ENCODE data around the gene CUL4B.
A peak's percentile ranks its signal among the peaks of the same experiment; 100 is the strongest.
"Not testable (repeated sequence)": the region's sequence is repeated elsewhere in the genome, so short reads cannot be mapped to it uniquely, and the experiment has no call there.

Gene CUL4B

DNA sequence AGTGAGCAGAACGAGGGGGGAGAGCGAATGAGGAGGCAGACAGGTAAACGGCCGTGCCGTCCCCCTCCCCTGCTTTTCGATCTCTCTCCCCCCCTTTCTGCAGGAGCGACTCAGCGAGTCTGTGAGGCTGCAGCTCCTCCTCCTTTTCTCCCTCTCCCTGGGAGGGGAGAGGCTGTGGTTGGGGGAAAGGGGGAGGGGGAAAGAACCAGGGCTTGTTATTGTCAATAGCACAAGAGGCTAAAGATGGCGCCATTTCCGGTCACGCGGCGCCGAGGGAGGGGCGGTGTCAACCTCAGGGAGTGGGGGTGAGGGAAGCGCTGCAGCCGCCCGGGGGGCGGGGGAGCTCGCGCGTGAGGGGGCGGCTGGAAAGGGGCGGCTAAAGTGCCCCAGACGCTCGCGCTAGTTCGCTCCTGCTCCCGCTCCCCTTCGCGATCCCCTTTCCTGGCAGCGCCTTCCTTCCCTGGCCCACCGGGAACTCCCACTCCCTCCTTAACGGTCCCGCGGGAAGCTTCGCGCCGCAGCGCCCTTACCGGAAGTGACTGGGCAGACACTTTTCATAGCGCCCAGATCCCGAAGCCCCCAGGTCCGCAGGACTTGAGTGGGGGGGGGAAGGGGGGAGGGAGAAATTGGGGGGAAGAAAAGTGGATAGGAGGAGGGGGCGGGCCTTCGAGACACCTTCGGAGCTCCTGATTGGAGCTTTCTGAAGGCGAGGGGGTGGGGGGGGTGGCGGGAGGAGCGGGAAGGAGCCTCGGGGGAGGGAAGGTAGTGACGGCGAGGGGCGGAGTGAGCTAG, at the start of gene CUL4B:
TSS of gene CUL4B (minus strand) at position 121 of the 792 bp plus-strand sequence. CDS start 324 bp downstream, outside the sequence.
- DNase-seq (ENCODE audit: low spot score) = peak; percentile 92

DNA sequence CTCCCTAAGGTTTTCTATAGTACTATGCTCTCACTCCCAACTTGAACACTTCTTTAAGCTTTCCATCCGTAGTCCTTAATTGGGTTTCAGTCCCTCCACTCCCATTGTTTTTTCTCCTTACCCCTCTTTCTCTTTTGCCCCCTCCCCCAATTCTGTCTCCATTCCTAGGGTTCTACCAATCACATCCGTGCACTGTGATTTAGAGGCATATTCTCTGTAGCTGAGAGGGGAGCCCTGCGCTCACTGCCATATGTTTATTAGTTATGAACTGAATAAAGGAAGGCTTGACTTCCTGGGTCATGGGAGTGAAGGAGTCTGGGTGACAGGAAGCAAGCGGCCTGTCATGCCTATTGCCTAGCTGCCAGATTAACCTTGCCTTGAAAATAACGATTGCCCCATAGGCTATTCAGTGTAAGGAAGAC, 43.6 kb upstream of the CUL4B start:
- DNase-seq (ENCODE audit: low spot score) = peak; percentile 52

DNA sequence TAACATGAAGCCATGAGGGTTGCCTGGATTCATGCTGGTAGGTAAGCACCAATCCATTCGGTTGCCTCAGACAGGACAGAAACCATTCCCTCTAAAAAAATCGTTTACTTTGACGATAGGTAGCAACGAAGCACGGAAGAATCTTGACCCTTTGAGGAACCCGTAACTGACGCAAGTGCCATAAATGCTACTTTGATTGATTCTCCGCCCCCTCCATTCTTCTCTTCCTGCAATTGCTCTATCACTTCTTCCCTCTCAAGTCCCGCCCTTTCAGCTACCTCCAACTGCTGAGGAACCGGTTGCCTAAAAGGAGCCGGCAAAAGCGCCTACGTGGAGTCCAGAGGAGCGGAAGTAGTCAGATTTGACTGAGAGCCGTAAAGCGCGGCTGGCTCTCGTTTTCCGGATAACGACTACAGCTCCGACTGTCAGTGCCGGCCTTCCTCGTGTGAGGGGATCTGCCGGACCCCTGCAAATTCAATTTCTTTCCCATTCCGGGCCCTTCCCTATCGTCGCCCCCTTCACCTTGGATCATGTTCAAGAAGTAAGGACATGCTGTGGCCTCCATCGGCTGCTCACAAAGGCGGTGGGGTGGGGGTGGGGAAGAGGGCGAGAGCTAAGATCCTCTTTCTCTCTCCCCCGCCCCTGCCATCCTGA, 43.1 kb upstream of the CUL4B start, which contains the start of gene MCTS1:
TSS of gene MCTS1 (plus strand) at position 395 of the 654 bp plus-strand sequence. CDS start at position 531, 136 bp downstream.
- peak; percentile 95 for DNase-seq (ENCODE audit: low spot score)

DNA sequence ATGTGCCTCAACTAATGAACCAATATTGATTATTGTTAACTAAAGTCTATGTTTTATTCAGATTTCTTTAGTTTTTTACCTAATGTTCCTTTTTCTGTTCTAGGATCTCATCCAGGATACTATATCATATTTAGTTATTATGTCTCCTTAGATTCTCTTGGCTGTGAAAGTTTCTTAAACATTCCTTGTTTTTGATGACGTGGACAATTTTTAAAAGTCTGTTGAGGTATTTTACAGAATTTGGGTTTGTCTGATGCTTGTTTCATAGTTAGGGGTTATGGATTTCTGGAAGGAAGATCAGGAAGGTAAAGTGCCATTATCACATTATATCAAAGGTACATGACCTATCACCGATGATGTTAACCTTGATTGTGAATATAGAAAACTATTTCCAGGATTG, 24.9 kb upstream of the CUL4B start:
- no peak for DNase-seq (ENCODE audit: low spot score)

DNA sequence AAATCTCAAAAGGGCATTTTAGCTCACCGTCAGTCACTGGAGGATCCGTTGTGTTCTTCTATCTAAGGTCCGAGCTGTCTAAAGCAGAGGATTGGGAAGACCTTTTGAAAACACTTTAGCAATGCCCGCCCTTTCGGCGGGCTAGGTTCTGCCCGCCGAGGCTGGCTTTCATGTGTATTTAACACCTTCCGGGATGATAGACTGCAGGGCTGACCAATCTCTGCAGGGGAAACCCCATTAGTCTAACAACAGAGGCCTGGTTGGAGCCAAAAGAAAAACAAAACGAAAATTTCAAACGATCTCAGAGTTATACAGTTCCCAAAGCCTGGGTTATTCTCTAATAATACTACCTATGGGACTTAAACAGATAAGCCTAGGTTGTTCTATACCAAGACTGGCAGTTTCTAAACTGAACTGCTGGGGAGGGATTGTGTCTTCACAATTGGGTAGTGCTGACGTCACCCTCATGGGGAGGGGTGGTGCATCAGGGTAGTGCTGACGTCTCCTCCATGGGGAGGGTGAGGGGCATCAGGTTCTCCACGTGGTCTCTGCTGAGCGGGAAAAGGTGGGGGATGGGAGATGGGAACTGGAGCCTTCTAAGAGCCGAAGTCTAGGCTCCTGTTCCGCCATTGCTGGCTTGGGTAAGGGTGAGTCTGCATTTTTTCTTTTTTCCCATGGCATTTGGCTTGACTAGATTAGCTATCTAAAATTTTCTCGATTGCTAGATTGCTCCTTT, 14.8 kb upstream of the CUL4B start:
- DNase-seq (ENCODE audit: low spot score) = no peak

DNA sequence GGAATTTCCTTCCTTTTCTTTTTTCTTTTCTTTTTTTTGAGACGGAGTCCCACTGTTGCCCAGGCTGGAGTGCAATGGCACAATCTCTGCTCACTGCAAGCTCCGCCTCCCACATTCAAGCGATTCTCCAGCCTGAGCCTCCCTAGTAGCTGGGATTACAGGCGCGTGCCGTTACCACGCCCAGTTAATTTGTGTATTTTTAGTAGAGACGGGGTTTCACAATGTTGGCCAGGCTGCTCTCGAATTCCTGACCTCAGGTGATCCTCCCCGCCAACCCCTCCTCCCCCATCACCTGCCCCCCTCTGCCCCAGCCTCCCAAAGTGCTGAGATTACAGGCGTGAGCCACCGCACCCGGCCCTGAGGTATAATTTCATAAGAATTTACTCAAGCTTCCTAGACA, 13.0 kb upstream of the CUL4B start:
- DNase-seq (ENCODE audit: low spot score) = not testable (repeated sequence)

DNA sequence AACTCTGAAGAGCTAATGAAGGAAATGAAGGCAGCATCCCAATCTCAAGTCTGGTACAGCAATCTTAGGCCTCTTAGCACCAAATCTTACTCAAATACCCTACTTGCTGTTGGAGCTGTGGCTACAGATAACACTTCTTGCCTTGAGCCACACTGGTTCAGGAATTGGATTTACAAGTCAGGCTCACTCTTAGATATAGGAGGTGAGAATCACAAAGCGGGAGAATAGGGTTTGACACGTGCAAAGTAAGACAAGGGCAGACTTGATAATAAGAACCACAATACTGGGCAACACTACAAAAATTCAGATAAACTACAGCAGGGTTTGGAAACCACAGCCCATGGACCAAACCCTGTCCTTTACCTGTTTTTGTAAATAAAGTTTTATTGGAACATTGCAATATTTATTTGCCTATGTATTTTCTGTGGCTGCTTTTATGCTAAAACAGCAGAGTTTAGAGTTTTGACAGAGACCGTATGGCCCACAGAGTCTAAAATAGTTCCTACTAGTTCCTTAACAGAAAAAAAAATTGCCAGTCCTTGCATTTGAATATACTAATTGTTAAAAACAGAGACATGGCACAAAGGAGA, 9.3 kb upstream of the CUL4B start:
- DNase-seq (ENCODE audit: low spot score) = no peak

DNA sequence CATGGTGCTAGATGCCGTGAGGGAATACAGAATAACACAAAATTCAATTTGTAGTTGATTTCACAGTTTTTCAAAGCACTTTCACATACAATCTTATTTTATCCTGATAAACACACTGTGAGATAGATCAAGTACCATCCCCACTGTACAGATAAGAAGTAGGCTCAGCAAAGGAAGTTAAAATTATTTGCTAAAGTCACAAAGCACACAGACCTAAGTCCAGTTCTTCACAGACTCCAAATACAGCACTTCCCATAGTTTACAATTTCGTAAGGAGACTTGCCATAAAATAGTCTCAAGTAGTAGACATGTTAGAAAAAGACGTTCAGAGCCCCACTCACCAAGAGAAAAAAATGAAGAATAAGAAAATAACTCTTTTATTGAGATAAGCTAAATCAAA, 7.8 kb upstream of the CUL4B start:
- no peak for DNase-seq (ENCODE audit: low spot score)

DNA sequence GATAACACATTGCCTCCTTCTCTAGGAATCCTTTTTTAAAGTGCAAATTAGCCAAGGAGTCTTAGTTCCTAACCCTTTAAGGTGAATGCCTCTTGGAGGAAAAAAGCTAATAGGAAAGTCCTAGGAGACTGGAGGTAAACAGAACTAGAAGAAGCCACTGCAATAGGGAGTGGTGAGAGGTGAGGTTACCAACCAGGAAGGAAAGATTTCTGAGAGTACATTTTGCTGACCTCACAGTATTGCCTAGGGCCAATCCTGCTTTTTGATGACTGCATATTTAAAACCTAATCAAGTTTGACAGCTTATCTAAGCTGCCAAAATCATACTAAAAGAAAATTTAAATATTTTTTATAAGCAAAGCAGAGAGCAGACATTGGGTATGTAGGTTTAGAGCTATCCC, 7.3 kb upstream of the CUL4B start:
- no peak for DNase-seq (ENCODE audit: low spot score)

DNA sequence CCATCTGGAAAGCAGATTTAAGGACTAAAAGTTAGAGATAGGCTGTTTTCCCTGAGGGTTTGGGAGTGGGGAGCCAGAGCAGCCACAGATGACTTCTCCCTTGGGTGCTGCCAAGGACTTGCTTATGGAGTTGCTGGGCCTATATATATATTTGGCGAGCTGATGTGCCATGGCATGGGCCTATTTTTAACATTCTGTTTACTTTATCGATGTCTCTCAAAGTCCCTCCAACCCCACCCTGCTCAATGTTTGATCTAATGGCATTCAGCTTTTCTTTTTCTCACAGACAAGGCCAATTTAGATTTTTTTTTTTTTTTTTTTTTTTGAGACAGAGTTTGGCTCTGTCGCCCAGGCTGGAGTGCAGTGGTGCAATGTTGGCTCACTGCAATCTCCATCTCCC, 6.1 kb upstream of the CUL4B start:
- no peak for DNase-seq (ENCODE audit: low spot score)

DNA sequence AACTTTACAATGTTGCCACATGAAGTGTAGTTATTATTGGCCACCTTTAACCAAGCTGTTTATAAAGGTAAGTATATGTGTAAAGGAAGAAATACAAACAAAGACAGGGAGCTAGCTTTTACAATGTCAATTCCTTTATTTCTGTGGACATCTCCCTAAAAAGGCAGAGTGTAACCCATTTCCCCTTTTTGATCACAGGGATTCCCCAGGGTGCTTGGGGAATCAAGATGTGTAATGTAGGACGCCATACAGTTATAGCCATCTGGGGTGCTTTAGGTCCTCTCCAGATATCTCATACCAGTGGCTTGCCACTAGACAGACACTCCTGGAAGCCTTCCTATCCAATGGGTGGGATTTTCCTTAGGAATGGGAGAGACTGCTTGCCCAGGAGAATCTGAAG, 4.2 kb upstream of the CUL4B start:
- DNase-seq (ENCODE audit: low spot score) = no peak

DNA sequence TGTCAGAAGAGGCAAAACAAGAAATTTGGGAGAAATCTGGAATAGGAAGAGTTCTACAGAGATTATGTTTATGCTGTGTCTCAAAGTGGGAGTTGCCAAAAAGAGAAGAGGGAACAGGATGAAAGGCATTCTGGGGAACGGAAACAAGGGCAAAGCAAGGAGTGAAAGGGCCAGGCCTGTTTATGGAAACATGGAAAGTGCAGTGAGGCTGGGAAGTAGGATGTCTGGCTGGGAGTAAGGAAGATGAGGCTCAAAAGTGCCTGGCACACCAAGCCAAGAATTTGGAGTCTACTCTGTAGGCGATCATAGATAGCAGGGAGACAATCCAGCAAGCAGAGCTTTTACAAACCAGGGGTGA, 1.8 kb upstream of the CUL4B start:
- DNase-seq (ENCODE audit: low spot score) = no peak

DNA sequence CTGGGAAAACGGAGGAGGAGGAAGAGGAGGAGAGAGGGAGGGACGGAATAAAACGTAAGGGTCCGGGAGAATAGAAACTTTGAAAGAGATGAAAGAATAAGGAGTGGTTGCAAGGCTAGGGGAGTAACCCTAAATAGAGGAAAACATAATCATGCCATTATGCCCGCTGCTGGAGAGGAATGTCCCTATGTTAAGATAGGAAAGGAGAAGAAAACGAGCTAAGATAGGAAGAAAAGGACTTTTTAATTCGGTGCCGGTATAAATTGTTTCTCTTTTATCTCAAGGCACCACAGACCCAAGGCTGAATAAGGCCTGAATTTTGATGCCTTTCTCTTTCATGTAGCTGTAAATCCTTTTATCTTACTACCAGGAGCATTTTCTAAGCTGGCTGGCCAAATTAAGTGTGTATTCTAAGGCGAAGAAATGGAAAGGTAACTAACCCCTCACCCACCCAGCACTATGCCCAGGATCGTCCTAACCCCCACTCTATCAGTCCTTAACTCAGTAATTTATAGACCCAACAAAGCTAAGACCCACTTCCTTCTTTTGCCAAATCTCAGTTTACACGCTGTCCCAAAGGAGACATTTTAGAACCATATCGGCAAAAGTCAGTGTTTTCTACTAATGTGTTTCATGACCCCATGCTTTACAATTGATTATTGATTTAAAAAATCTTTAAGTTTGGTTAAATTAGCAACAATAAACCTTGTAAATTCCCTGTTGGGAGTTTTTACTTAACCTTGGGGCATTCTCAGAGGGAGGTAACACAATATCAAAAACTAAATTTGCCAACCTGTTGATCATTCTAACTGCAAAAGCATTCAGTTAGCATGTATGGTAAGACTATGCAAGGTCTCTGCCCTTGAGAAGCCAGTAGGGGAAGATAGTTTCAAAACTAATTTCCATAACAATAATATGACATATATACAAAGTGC, 1.1 kb upstream of the CUL4B start:
- no peak for DNase-seq (ENCODE audit: low spot score)

DNA sequence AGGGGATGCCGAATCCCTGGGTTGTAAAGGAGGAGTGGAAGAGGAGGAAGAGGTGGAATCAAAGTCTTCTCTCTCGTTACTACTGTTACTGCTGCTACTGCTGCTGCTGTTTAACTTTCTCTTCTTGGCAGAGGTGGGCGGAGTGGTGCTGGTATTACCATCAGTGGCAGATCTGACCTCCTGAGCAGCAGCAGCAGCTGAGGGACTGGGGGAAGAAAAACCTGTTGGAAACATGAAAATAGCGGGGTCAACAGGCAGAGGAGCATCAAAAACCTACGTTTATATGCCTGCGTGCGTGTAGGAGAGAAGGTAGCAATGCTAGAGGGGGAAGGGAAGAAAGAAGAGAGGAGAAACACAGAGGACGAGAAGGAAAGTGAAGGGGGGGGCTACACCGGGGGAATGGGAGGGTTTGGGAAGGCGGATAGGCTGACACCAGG, 339 bp downstream of the CUL4B start:
- DNase-seq (ENCODE audit: low spot score) = peak; percentile 59

DNA sequence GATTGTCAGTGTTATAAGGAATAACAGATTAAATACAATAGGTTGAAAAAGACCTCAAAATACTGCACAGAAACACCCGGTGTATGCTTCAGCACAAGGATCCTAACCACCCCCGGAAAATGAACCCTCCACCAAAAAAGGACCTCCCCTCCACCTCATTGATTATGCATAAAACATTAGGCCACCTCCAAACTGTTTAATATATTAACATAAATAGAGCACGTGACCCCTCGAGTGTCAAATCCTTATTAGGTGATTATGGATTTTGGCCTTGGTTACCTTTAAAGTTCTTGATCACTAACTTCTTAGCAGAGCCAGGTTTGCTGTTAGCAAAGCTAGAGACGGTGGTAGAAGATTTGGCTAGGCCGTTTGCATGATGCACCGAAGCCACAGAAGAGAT, 958 bp downstream of the CUL4B start:
- peak; percentile 11 for DNase-seq (ENCODE audit: low spot score)

DNA sequence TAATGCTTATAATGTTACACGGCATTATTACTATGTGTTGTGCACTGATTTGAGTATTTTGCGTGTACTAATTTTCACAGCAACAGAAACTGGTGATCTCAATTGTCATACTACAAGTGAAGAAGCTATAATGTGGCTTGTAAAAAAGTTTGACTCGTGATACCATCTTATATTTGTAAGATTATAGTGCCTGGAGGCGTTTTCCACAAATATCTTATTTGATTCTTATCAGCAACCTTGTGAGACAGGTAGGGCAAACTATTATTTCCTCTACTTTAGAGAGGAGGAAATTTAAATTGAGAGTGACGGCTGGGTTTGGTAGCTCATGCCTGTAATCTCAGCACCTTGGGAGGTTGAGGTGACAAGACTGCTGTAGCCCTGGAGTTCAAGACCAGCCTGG, 4.5 kb downstream of the CUL4B start:
- no peak for DNase-seq (ENCODE audit: low spot score)

DNA sequence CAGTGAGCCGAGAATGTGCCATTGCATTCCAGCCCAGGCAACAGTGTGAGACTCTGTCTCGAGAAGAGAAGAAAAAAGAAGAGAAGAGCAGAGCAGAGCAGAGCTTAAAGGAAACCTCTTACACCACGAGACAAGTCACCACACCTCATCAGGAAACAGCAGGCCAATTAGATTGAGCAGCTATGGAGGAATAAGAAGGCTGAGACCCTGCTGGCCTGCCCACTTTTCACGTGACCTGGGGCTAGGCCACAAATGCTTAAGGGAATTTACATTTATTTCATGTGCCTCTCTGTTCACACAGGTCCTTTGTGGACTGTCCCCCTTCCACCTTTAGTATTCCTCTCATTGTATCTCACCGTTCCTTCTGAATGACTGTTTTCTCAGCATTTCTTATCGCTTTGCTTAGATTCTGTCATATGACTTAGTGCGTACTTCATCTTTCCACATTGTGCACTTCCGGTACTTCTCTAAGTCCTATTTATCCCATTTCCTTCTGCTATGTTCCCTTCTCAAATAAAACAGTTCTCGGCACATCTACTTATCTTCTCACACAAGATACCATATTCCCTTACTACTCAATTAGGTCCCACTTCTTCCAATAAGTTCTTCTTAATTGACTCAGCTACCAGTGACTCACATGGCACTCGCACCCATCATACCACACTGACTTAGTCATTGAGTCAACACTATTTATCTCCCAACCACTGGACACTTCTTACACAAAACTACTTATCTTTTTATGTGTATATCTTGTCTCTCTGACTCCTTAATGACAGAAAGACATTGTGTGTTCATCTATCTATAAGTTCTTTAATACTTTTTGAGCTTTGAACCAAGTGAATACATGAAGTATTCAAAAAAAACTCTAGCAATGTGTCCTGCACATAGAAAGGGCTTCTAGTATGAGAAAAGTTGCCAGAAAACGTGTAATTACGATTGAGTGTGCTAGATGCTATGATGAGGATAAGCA, 11.0 kb downstream of the CUL4B start:
- peak; percentile 86 for DNase-seq (ENCODE audit: low spot score)

DNA sequence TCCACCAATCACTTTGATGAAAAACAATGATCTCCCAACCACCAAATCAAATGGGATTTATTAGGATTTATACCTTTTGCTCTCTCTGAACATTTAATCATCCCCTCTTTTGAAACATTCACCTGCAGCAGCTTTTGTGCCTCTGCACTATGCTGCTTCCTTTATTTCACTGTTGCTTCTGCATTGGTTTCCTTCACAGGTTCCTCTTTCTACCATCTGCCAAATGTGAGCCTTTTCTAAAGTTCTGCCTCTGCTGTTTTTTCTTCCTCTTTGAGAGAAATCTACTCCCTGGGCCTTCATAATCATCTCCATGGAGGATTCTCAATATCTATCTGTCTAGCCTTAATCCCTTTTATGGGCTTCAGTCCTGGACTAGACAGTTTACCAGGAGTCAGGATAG, 24.7 kb downstream of the CUL4B start:
- no peak for DNase-seq (ENCODE audit: low spot score)

DNA sequence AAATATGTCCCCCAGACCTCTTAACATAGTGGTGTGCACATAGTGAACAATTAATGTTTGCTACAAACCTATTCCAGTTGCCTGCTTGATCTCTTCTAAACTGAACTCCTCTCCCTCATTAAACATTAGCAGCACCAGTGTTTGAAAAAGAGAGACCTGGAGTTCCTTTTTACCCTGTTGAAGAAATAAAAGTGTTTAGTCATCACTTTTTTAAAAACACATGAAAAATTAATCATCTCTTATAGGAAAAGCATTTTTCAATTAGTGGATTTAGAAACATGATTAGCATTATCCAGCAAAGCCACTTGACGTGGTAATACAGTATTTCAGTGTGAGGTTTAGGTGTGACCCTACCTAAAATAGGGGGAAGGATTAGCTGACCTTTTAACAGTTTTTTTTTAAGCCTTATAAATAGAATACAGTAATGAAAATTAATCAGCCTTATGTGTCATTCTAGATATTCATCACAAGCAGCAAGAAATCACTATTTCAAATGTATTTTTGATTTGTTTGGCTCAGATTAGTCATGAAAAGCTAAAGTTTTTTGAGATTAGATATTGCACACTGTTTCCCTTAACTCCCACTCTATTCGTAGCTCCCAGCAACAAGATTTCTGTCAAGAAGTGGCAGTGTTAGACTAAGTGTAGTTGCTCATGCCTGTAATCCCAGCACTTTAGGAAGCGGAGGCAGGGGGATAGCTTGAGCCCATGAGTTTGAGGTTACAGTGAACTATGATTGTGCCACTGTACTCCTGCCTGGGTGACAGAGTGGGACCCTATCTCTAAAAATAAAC, 26.2 kb downstream of the CUL4B start:
- no peak for DNase-seq (ENCODE audit: low spot score)

All from SW480 (cell line).